ENCODE data around the gene AHNAK.
"Not testable (repeated sequence)": the region's sequence is repeated elsewhere in the genome, so short reads cannot be mapped to it uniquely, and the experiment has no call there.

The AHNAK gene

DNA sequence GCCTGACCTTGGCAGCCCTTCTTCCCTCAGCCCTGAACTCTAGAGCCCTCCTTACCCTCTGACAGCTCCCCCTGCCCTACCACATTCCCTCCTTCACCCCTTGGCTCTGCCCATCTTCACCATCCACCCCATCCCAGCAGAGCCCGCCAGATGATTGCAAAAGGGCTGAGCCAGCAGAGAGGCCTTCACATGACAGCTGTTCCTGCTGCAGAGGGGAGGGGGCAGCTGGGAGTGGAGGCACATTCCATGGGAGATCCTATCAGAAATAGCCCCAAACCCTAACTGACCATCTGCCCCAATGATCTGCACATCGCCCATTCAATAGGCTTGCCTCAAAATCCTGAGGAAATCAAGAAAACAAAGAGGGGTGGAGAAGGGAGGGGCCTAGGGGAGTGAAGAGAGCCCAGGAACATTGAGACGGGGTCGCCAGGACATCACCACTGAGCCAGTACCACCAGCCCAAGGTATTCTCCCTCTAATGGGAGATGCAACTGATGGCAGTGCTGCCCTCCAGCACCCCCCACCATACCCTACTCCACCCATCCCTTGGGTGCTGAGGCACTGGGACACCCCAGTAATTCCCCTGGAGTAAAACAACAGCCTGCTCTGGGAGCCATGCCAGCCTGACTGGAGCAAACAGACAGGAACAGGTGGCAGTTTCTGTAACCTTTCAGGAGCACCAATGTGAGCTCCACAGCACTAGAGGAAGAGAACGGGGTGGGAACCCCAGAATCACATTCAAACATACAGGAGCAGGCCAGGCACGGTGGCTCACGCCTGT lies 8.0 kb upstream of the AHNAK start:
- Histone ChIP-seq H3K27me3 (ENCODE audit: insufficient read depth, poor library complexity, severe bottlenecking) (no peaks in the 10 kb centered on the region), H3K4me3 (replicated peaks; ENCODE audit: insufficient read depth, low read length) (no peak overlapping the region), H3K27ac (replicated peaks) (peak overlapping the region; percentile 94)
- no peak for TF ChIP-seq GABPA (IDR thresholded peaks at IDR 0.05; ENCODE audit: low read depth)
- no peak for DNase-seq (ENCODE audit: low read depth in 1 of 2, low spot score in 1 of 2)

GRCh38 chr11:62553839-62554361 lies 7.3 kb upstream of the AHNAK start:
- H3K4me3 ChIP-seq (replicated peaks; ENCODE audit: insufficient read depth, low read length): no peak overlapping the region
- no peak for TF ChIP-seq GABPA (IDR thresholded peaks at IDR 0.05; ENCODE audit: low read depth)
- no peaks in the 10 kb centered on the region for H3K27me3 ChIP-seq (ENCODE audit: insufficient read depth, poor library complexity, severe bottlenecking)
- no peak for DNase-seq (ENCODE audit: low read depth in 1 of 2, low spot score in 1 of 2)
- peak overlapping the region; percentile 94 for H3K27ac ChIP-seq (replicated peaks)

DNA sequence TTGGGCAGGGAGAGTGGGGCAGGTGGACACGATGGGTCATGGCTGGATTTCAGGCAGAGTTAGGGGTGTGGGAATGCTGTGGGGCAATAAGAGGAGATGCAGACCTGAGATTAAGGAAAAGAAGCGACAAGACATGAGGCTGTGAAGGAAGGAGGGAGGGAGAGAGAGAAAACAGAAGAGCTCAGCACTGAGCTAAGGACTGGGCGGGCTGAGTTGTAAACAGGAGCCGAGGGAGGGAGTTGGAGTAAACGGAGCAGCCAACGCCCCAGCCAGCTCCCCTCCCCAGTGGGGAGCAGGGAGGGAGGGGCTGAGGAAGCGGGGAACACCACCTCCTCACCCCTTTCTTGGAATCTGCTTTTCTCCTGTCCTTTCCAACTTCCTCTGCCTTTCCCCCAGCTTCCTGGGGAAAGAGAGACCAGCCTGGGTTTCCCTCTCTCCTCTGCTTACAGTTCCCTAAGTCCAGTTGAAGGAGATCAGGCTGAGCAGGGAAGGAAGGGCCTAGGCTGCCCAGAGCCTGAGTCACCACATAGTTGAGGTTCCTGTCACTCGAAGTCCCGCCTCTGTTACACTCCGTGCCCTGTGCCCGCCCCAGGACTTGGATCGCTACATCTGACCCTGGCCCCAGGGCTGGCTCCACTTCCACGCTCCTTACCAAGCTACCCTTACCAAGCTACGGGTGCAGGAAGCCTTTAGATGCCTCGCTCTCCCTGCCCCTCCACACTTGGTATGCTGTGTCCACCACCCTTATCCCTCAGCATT lies 6.7 kb upstream of the AHNAK start:
- no peak overlapping the region for H3K4me3 ChIP-seq (replicated peaks; ENCODE audit: insufficient read depth, low read length)
- H3K27ac ChIP-seq (replicated peaks): peak overlapping the region; percentile 94
- TF ChIP-seq SPI1 (IDR thresholded peaks at IDR 0.05; ENCODE audit: borderline replicate concordance, low read depth) (no peak; the same call in 1 of the 2 replicates), POLR2AphosphoS5 (IDR thresholded peaks at IDR 0.05; ENCODE audit: low read depth) (peak; percentile 31; the same call in 1 of the 2 replicates)
- peak; percentile 84 to 96 for DNase-seq (ENCODE audit: low read depth in 1 of 2, low spot score in 1 of 2)
- no peaks in the 10 kb centered on the region for H3K27me3 ChIP-seq (ENCODE audit: insufficient read depth, poor library complexity, severe bottlenecking)

- no peak for DNase-seq (ENCODE audit: low read depth in 1 of 2, low spot score in 1 of 2)
- no peak overlapping the region for H3K4me3 ChIP-seq (replicated peaks; ENCODE audit: insufficient read depth, low read length)
- TF ChIP-seq, protein P1, sequence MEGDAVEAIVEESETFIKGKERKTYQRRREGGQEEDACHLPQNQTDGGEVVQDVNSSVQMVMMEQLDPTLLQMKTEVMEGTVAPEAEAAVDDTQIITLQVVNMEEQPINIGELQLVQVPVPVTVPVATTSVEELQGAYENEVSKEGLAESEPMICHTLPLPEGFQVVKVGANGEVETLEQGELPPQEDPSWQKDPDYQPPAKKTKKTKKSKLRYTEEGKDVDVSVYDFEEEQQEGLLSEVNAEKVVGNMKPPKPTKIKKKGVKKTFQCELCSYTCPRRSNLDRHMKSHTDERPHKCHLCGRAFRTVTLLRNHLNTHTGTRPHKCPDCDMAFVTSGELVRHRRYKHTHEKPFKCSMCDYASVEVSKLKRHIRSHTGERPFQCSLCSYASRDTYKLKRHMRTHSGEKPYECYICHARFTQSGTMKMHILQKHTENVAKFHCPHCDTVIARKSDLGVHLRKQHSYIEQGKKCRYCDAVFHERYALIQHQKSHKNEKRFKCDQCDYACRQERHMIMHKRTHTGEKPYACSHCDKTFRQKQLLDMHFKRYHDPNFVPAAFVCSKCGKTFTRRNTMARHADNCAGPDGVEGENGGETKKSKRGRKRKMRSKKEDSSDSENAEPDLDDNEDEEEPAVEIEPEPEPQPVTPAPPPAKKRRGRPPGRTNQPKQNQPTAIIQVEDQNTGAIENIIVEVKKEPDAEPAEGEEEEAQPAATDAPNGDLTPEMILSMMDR (IDR thresholded peaks at IDR 0.05; ENCODE audit: insufficient read depth, low read length): no peak
- no peaks in the 10 kb centered on the region for H3K27me3 ChIP-seq (ENCODE audit: insufficient read depth, poor library complexity, severe bottlenecking)
- peak overlapping the region; percentile 94 for H3K27ac ChIP-seq (replicated peaks)
Observed at GRCh38 chr11:62552485-62553079, 6.0 kb upstream of the AHNAK start.

DNA sequence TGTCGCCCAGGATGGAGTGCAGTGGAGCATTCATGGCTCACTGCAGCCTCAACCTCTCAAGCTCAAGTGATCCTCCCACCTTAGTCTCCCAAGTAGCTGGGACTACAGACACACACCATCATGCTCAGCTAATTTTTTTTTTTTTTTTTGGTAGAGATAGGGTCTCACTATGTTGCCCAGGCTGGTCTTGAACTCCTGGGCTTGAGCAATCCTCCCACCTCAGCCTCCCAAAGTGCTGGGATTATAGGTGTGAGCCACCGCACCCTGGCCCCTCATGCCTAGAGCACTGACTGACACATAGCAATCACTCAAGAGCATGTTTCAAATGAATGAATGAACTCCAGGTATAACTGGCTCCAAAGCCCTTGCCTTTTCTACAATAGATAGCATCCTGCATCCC lies 3.9 kb upstream of the AHNAK start:
- not testable (repeated sequence) for DNase-seq (ENCODE audit: low read depth in 1 of 2, low spot score in 1 of 2); H3K4me3 ChIP-seq (replicated peaks; ENCODE audit: insufficient read depth, low read length); H3K27me3 ChIP-seq (ENCODE audit: insufficient read depth, poor library complexity, severe bottlenecking); H3K27ac ChIP-seq (replicated peaks)

DNA sequence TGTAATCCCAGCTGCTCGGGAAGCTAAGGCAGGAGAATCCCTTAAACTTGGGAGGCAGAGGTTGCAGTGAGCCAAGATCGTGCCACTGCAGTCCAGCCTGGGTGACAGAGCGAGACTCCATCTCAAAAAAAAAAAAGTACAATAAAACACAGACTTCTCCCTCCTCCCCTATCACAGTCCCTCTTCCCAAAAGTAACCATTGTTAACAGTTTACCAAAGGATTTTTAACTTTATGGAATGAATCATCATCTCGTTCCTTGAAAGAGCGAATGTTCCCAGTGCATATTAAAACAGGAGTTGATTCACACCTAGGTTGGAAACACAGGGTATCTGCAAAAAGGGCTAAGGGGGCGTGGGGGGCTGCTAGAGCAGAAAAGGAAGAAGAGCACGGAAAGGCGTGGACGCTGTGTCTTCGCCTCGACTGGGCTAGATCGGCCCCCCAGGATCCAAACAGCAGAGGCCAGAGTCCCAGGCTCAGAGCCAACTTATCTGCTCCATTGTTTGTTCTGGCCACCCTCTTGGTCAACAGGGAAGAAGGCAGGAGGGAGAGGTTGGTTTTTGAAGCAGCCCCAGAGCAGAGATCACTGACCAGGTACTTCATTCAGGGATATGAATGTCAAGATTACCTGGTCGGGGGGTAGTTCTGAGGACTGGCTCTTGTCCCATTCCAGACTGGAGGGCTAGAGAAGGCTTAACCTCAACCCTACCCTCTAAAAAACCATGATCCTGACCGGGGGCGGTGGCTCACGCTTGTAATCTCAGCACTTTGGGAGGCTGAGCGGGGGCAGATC lies 2.1 kb upstream of the AHNAK start:
- Histone ChIP-seq H3K4me3 (replicated peaks; ENCODE audit: insufficient read depth, low read length) (no peak overlapping the region), H3K27ac (replicated peaks) (no peak overlapping the region), H3K27me3 (ENCODE audit: insufficient read depth, poor library complexity, severe bottlenecking) (no peaks in the 10 kb centered on the region)
- no peak for DNase-seq (ENCODE audit: low read depth in 1 of 2, low spot score in 1 of 2)
- TF ChIP-seq SPI1 (IDR thresholded peaks at IDR 0.05; ENCODE audit: borderline replicate concordance, low read depth): no peak
- TF ChIP-seq POLR2AphosphoS5 (IDR thresholded peaks at IDR 0.05; ENCODE audit: low read depth): no peak
- no peak for TF ChIP-seq GABPA (IDR thresholded peaks at IDR 0.05; ENCODE audit: low read depth)
- TF ChIP-seq, protein P1 (IDR thresholded peaks at IDR 0.05; ENCODE audit: insufficient read depth, low read length): no peak
- TF ChIP-seq, protein P2, sequence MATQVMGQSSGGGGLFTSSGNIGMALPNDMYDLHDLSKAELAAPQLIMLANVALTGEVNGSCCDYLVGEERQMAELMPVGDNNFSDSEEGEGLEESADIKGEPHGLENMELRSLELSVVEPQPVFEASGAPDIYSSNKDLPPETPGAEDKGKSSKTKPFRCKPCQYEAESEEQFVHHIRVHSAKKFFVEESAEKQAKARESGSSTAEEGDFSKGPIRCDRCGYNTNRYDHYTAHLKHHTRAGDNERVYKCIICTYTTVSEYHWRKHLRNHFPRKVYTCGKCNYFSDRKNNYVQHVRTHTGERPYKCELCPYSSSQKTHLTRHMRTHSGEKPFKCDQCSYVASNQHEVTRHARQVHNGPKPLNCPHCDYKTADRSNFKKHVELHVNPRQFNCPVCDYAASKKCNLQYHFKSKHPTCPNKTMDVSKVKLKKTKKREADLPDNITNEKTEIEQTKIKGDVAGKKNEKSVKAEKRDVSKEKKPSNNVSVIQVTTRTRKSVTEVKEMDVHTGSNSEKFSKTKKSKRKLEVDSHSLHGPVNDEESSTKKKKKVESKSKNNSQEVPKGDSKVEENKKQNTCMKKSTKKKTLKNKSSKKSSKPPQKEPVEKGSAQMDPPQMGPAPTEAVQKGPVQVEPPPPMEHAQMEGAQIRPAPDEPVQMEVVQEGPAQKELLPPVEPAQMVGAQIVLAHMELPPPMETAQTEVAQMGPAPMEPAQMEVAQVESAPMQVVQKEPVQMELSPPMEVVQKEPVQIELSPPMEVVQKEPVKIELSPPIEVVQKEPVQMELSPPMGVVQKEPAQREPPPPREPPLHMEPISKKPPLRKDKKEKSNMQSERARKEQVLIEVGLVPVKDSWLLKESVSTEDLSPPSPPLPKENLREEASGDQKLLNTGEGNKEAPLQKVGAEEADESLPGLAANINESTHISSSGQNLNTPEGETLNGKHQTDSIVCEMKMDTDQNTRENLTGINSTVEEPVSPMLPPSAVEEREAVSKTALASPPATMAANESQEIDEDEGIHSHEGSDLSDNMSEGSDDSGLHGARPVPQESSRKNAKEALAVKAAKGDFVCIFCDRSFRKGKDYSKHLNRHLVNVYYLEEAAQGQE (IDR thresholded peaks at IDR 0.05; ENCODE audit: insufficient replicate concordance, low read depth): no peak
